Fibroblast of lung (primary cell): Measurements from ENCODE around the gene ERGIC1.

Source experiments
- CTCF ChIP-seq, 2 donors: IDR thresholded peaks in 1 of 2; conservative IDR thresholded peaks in 1 of 2; 1 replicate in 1 of 2; 2 replicates in 1 of 2; pipeline ENCODE4 v1.5.1; 2011 to 2012; ENCODE audit warnings: low read length in 2 of 2, control low read depth in 1 of 2, inconsistent platforms in 1 of 2, low read depth in 1 of 2, mild to moderate bottlenecking in 1 of 2
- EZH2 ChIP-seq: IDR thresholded peaks from 2 replicates; pipeline ENCODE4 v1.5.1; 2012; ENCODE audit warnings: low read length, control low read depth, mild to moderate bottlenecking; ENCODE audit errors: missing control alignments

- TF ChIP-seq CTCF (conservative IDR thresholded peaks at IDR 0.05 in 1 of 2, IDR thresholded peaks at IDR 0.05 in 1 of 2; ENCODE audit: low read depth in 1 of 2, low read length in 2 of 2) (no peak), EZH2 (no peak)
Measured at GRCh38 chr5:172874647-172875504, 40.8 kb downstream of the ERGIC1 start.
